Ascending aorta (tissue), 2 donors: ENCODE measurements around the gene B4GALT3. TPM values are rescaled to one million over a fixed set of nuclear protein-coding genes. Genes with fewer than 3 reads are reported as not detected.
"Not testable (repeated sequence)": the region's sequence is repeated elsewhere in the genome, so short reads cannot be mapped to it uniquely, and the experiment has no call there.

Experiments used
- DNase-seq, 2 donors: peaks; one replicate each; pipeline ENCODE4 v3.0.0-alpha.2; 2019; ENCODE audit warnings: low spot score in 2 of 2
- H3K27ac ChIP-seq, 2 donors: fragments of 200-600 bp; sonication (generic); one replicate each; pipeline ENCODE4 v1.5.1; 2016 to 2017; ENCODE audit warnings: mild to moderate bottlenecking in 1 of 2
- H3K27me3 ChIP-seq: fragments of 200-600 bp; sonication (generic); one replicate; pipeline ENCODE4 v1.5.1; 2017
- H3K36me3 ChIP-seq, 2 donors: fragments of 200-600 bp; sonication (generic); one replicate each; pipeline ENCODE4 v1.5.1; 2016
- H3K4me1 ChIP-seq, 2 donors: fragments of 200-600 bp; sonication (generic); one replicate each; pipeline ENCODE4 v1.5.1; 2016 to 2017; ENCODE audit warnings: mild to moderate bottlenecking in 1 of 2
- H3K4me3 ChIP-seq, 2 donors: fragments of 200-600 bp; sonication (generic); one replicate each; pipeline ENCODE4 v1.5.1; 2016 to 2017; ENCODE audit warnings: mild to moderate bottlenecking in 1 of 2
- H3K9me3 ChIP-seq, 2 donors: fragments of 200-600 bp; sonication (generic); one replicate each; pipeline ENCODE4 v1.5.1; 2016
- CTCF ChIP-seq, 3 experiments: fragments of 200-600 bp in 2 of 3; fragments of 450-650 bp in 1 of 3; sonication (generic) in 2 of 3; IDR thresholded peaks; one replicate each; pipeline ENCODE4 v1.5.1; 2016 to 2019; ENCODE audit warnings: antibody characterized with exemption in 3 of 3, mild to moderate bottlenecking in 1 of 3, moderate library complexity in 1 of 3
- intact Hi-C: fragments of 100-400 bp; cut with DNase I; formaldehyde crosslinking; loops from one replicate; pipeline ENCODE4 v1.15.1; 2023
- total RNA-seq: library from RNA; depleted of rRNA; stranded (reverse); fragments of >200 nt; gene quantifications from one replicate; pipeline ENCODE4 v1.1.0, GENCODE V29; 2016

B4GALT3 gene
- 26.9 TPM for total RNA-seq

DNA sequence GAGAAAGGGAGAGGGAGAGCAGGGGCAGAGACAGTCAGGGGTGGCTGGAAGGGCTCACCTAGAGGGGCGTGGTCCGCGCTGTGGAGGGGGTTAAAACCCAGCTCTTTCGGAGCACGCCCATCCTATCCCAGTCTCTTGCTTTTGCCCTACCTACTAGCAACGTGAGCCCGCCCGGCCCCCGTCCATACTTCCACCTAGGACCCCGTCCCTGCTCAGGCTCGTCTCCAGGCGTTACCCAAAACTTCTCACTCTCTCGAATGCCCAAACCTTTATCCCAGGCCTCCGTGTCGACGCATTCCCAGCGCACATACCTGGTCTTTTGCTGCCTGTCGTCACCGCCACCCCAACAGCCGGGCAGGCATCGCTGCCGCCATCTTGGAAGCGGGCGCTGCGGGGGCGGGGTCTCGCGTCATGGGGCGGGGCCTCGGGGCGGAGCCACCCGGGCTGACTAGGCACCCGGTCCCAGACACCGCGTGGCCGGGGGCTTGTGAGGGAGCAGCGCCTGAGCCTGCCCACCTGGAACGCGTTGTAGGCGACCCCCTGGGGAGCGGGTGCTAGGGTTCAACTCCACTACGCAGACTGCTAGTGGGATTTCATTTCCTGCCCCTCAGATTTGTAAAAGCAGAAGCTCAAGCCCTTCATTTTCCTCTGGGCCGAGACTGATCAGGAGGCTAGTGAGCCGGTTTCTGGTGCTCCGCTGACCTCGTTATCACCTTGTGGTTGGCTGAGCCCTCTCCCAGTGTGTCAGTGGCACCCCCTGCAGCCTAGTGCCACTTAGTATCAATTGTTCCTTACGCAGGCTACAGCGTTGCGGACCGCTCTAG lies at the start of gene B4GALT3:
TSS of gene B4GALT3 (minus strand) at position 396 of the 824 bp plus-strand sequence. CDS start 1,447 bp downstream, outside the sequence.
- intact Hi-C loops, result loop anchor here (1.0 kb wide), 4 partner anchors 11 to 25 kb away; partner anchors contain the start of genes NDUFS2, PPOX, UFC1 and USP21
- Histone ChIP-seq H3K4me3 (peak within 1 kb of the TSS; percentile 79 to 93), H3K36me3 (peaks cover 19 to 29% of the 10 kb centered on the region in 2 donors), H3K27ac (peak within 1 kb of the TSS; percentile 87 to 96), H3K9me3 (no peaks in the 10 kb centered on the region), H3K4me1 (peaks cover 0 to 19% of the 10 kb centered on the region in 2 donors), H3K27me3 (no peaks in the 10 kb centered on the region)
- no peak for TF ChIP-seq CTCF (IDR thresholded peaks at IDR 0.05)
- peak in 1 of 2 donors; percentile 94 for DNase-seq

DNA sequence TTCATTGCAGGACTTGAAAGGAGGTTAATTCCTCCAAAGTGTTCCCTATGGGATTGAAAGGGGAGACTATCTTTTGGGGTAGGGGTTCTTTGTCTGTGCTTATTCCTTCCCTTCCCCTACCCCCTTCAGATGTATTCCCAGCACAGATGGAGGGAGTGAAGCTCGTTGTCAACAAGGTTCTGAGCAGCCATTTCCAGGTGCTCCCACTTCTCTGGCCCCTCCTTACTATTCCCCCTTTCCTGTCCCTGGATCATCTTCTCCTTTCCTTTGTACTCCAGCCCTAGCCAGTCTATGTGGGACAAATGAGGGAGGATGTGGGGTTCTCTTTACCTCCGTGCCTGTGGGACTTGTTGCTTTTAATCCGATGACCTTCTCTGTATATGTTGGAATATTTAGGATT lies 49.5 kb upstream of the B4GALT3 start:
- no peak for TF ChIP-seq CTCF (IDR thresholded peaks at IDR 0.05)
- Histone ChIP-seq H3K9me3 (no peaks in the 10 kb centered on the region), H3K4me1 (peaks cover 7 to 16% of the 10 kb centered on the region in 2 donors), H3K27me3 (no peaks in the 10 kb centered on the region), H3K36me3 (peaks cover 12 to 28% of the 10 kb centered on the region in 2 donors), H3K4me3 (peak overlapping the region; percentile 84 to 94), H3K27ac (peak overlapping the region in 1 of 2 donors; percentile 51)
- DNase-seq, result no peak
- intact Hi-C loops, result loop anchor here (1.0 to 5.0 kb wide), 4 partner anchors 24 to 156 kb away; partner anchors contain the start of genes CFAP126, NDUFS2 and SDHC

DNA sequence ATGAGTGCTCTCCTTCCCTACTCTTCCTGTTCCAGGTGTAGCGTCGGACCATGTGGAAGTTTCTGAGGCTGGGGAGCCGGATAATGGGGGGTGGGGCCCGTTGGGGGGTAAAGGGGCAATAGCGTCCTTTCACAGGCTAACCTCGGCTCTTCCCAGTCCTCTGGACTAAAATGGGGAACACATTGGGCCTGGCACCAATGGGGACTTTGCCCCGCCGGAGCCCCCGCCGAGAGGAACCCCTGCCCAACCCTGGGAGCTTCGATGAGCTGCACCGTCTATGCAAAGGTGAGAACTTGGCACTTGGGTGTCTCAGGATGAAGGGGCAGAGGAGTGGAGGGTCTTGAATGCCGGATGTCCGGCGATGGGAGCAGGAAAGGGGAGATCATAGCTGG lies 49.0 kb upstream of the B4GALT3 start:
- Histone ChIP-seq H3K27ac (peak overlapping the region; percentile 51 to 65), H3K27me3 (no peaks in the 10 kb centered on the region), H3K36me3 (peaks cover 12 to 28% of the 10 kb centered on the region in 2 donors), H3K4me3 (peak overlapping the region; percentile 84 to 94), H3K4me1 (peaks cover 7 to 16% of the 10 kb centered on the region in 2 donors), H3K9me3 (no peaks in the 10 kb centered on the region)
- intact Hi-C loops, result loop anchor here (1.0 to 5.0 kb wide), 3 partner anchors 24 to 141 kb away; partner anchors contain the start of genes CFAP126, NDUFS2 and SDHC
- no peak for DNase-seq
- no peak for TF ChIP-seq CTCF (IDR thresholded peaks at IDR 0.05)

- DNase-seq, result peak; percentile 79 to 96
- H3K4me3 ChIP-seq, result peak within 1 kb of the TSS; percentile 84 to 94
- no peaks in the 10 kb centered on the region for H3K27me3 ChIP-seq
- H3K4me1 ChIP-seq, result peaks cover 7 to 16% of the 10 kb centered on the region in 2 donors
- peak within 1 kb of the TSS; percentile 51 to 65 for H3K27ac ChIP-seq
- peaks cover 12 to 28% of the 10 kb centered on the region in 2 donors for H3K36me3 ChIP-seq
- TF ChIP-seq CTCF (IDR thresholded peaks at IDR 0.05), result peak in 2 of 3 experiments; percentile 27 to 36
- H3K9me3 ChIP-seq, result no peaks in the 10 kb centered on the region
- intact Hi-C loops, result loop anchor here (1.0 to 5.0 kb wide), 3 partner anchors 23 to 142 kb away; partner anchors contain the start of genes CFAP126, NDUFS2 and SDHC
Measured at GRCh38 chr1:161225534-161226319, 48.4 kb upstream of the B4GALT3 start, which contains the start of gene TOMM40L. Gene TOMM40L (plus strand): TSS chr1:161226060. CDS start chr1:161226490, 430 bp downstream.

GRCh38 chr1:161225178-161225533 lies 47.8 kb upstream of the B4GALT3 start:
- Histone ChIP-seq H3K4me3 (peak overlapping the region in 1 of 2 donors; percentile 94), H3K27me3 (no peaks in the 10 kb centered on the region)
- no peak for DNase-seq

GRCh38 chr1:161224695-161225087 lies 47.4 kb upstream of the B4GALT3 start:
- H3K27me3 ChIP-seq, H3K27ac ChIP-seq, H3K9me3 ChIP-seq, H3K4me3 ChIP-seq, DNase-seq: not testable (repeated sequence)
- peaks cover 7 to 16% of the 10 kb centered on the region in 2 donors for H3K4me1 ChIP-seq
- intact Hi-C loops, result loop anchor here (5.0 kb wide), 1 partner anchor 143 kb away; the partner anchor contains the start of gene CFAP126
- H3K36me3 ChIP-seq, result peaks cover 11 to 19% of the 10 kb centered on the region in 2 donors

More at GRCh38 chr1:161225178-161225533, 47.8 kb upstream of the B4GALT3 start:
- no peaks in the 10 kb centered on the region for H3K9me3 ChIP-seq
- TF ChIP-seq CTCF (IDR thresholded peaks at IDR 0.05), result no peak
- H3K4me1 ChIP-seq, result peaks cover 7 to 16% of the 10 kb centered on the region in 2 donors
- intact Hi-C loops, result loop anchor here (5.0 kb wide), 1 partner anchor 142 kb away; the partner anchor contains the start of gene CFAP126
- peaks cover 12 to 23% of the 10 kb centered on the region in 2 donors for H3K36me3 ChIP-seq
- H3K27ac ChIP-seq, result peak overlapping the region; percentile 33 to 38
